Left forelimb (tissue), 1 donor: ENCODE measurements around the gene ZBTB40.

ENCODE experiments used
- DNase-seq: peaks from one replicate; pipeline ENCODE4 v3.0.0-alpha.2; 2018; ENCODE audit warnings: low spot score

ZBTB40 gene

GRCh38 chr1:22465671-22466070 is 14.0 kb downstream of the ZBTB40 start:
- no peak for DNase-seq

GRCh38 chr1:22470227-22470626 is 18.6 kb downstream of the ZBTB40 start:
- no peak for DNase-seq

DNA sequence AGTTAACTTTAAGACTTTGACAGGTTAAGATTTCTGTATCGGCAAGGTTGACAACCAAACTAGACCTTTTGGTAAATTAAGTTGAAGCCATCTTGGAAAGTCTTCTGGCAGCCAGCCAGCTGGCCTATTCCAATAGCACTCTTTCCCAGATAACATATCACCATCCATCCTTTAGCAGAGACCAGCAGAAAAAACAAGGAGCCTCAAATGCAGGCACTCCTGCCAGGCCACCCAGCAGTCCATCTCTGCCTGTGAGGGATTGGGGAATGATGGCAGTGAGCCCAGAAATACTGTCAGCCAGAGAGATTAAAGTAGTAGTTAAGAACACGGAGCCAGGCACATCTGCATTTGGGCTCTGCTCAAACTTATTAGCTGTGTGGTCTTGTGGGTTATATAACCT is 19.4 kb downstream of the ZBTB40 start:
- DNase-seq: no peak

GRCh38 chr1:22471610-22472009 is 20.0 kb downstream of the ZBTB40 start:
- DNase-seq: no peak

DNA sequence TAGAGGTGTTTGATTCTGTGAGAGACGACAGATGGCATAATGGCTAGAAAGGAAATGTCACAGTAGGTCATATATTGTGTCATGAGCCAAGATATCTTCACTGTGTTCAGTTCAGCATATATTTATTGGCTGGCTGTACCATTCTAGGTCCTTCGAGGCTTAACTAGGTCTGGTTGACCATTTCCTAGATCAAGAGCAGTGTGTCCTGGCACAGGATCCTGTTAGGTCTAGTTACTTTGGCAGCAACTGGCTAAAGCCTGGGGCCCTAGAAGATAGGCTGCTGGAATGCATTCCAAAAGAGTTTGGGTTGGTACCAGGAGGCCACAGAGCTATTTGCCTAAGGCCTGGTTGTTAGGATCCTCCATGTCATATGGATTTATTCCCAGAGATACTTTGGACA is 20.9 kb downstream of the ZBTB40 start:
- no peak for DNase-seq

DNA sequence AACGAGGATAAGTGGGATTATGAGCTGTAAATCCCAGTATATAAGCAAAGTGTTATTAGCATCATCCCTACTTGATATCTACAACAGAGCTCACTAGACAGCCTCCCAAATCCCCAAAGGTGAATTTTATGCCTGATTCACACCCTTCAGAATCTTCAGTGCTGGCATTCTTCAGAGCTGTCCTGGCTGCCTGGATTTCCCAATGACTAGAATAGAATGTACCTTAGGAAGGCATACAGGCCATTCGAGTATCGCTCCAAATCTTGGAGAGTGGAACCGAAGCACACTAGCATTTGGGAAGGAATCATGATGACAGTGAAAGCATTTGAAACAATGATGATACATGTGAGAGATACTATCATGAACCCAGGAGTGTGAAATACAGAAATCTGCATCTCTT is 22.3 kb downstream of the ZBTB40 start:
- no peak for DNase-seq

DNA sequence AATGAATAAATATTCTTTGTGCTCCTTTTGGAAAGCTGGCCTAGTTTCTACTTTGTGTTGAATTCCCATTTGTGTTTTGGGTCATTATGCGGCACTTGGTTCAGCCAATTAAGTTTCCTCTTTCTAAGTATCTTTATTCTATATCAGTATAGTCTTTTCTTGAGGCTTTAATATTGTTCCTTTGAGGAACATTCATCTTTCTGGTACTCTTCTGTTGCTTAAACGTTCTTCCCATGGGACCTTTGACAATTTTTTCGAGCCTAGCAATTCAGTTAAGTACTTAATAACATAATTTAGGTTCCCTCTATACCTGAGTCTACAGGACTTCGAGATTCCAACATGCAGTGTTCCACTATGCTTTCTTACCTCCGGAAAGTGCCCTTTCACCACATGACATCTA is 24.9 kb downstream of the ZBTB40 start:
- no peak for DNase-seq

DNA sequence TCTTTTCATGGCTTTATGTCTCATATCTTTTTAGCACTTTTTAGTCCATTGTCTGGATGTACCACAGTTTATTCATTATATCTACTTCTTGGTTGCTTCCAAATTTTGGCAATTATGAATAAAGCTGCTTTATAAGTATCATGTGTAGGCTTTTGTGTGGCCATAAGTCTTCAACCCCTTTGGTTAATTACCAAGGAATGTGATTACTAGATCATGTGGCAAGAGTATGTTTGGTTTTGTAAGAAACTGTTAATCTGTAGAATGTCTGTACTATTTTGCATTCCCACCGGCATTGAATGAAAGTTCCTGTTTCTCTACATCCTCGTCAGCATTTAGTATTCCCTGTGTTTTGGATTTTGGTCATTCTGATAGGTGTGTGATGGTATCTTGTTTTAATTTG is 31.5 kb downstream of the ZBTB40 start:
- no peak for DNase-seq

- DNase-seq: no peak
These were observed 33.2 kb downstream of the ZBTB40 start for GRCh38 chr1:22484706-22485345.

DNA sequence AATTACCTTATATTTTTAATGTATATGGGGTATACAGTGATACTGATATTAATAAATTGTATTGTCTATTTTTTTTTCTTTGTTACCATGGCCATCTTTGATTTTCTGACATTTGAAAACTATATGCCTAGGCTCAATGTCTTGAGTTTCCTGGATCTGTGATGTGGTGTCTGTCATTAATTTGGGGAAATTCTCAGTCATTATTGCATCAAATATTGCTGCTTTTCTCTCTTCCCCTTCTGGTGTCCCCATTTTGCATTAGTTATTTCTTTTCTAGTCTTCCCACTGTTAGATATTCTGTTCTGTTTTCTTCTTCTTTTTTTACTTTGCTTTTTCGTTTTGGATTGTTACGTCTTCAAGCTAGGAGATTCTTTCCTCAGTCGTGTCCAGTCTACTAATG is 33.8 kb downstream of the ZBTB40 start:
- DNase-seq: no peak

GRCh38 chr1:22487781-22488180 is 36.1 kb downstream of the ZBTB40 start:
- no peak for DNase-seq

GRCh38 chr1:22488319-22488718 is 36.7 kb downstream of the ZBTB40 start:
- no peak for DNase-seq

GRCh38 chr1:22489278-22489677 is 37.6 kb downstream of the ZBTB40 start:
- no peak for DNase-seq

- no peak for DNase-seq
These were observed 38.2 kb downstream of the ZBTB40 start for GRCh38 chr1:22489823-22490222.

GRCh38 chr1:22490309-22490708 is 38.7 kb downstream of the ZBTB40 start:
- no peak for DNase-seq

- DNase-seq: no peak
These were observed 40.5 kb downstream of the ZBTB40 start for GRCh38 chr1:22491995-22492715.

DNA sequence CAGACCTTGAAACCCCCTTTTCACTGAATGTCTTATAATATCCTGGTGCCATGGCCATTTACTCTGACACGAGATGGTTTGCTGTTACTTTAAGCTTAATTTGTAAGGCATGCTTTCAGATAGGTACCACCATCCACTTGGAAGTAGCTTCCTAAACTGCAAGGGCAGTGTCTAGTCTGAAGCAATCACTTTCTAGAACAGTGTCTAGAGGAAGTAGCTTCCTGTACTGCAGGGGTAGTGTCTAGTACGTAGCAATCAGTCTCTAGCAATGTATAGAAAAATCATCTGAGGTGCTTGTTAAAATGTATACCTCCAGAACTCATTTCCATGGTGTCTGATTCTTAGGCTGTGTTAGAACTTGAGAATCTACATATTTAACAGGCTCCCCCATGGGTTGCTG is 42.5 kb downstream of the ZBTB40 start:
- DNase-seq: no peak

DNA sequence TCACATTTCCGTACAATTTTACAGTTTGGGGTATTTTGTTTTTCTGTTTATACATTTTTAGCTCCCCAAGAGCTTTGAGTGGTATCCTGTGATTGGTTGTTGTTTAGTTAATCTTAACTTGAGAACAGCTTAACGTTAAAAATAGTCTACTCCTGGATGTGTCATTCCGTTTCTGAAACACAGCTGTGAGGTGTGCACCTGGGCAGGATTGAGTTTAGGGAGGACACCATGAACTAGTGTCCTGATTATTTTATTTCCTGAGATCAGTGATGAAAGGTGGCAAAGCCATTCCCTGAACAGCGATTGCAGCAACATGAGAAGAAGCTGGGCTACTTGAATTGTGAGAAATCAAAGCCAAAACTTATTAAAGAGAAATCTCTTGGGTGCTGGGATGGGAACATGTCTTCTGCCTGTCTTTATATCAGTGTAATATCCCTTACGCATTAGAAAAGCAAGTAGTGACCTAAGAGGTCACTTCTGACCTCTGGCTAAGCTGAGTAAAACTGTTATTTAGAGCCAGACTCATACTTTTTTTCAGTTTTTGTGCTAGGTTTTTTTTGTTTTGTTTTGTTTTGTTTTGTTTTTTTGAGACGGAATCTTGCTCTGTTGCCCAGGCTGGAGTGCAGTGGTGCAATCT is 43.4 kb downstream of the ZBTB40 start:
- DNase-seq: no peak

DNA sequence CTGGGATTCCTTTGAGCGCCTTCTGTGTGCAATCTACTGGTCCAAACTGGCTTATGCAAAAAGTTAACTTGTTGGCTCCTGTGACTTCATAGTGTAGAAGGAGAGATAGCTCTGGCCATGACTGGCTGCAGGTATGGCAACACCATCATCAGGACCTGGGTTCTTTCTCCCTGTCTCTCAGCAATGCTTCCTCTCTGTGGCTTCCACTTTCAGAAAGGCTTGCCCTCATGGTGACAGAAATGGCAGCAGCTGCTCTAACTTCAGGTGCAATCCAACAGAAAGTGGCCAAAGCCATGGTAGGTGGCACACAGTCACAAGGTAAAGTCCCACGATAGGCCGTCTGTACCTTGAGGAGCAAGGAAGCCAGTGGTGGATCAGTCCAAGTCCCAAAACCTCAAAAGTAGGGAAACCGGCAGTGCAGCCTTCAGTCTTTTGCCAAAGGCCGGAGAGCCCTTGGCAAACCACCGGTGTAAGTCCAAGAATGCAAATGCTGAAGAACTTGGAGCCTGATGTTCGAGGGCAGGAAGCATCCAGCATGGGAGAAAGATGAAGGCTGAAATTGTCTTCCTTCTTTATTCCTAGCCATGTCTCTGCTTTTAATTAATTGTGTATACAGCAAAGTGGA is 45.0 kb downstream of the ZBTB40 start:
- no peak for DNase-seq

DNA sequence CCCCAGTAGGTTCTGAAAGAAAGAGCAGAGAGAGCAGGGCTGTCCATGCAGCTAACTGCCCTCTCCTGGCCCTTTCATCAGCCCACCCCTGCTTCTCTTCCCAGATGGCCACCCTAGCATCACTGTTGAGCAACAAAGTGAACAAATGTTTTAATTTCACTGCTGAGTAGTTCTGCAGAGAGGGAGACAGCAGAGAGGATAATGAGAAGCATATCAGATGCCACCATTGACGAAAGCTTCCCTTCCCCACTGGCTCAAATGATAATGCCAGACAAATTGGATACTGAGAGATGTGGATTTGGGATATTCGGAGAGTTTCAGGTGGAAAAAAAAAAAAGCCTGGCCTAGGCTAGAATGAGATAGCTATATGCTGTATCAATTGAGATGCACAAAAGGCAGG is 46.8 kb downstream of the ZBTB40 start:
- no peak for DNase-seq

DNA sequence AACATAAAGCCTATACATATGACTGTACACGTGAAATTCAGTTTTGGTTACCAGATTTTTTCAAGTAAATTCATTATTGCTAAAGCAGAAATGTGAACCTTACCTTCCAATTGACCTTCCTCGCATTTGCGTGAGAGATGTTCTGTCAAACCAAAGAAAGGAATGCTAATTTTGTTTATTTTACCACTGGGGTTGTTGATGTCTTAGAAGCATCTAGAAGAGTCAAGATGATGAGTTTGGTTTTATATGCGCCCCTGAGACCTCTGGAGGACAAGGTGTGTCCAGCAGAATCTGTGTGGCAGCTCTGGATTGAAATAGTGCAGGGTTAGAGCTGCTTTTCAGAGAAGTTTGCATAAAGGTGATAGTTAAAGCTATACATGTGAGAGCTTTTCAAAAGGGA is 48.4 kb downstream of the ZBTB40 start:
- no peak for DNase-seq

DNA sequence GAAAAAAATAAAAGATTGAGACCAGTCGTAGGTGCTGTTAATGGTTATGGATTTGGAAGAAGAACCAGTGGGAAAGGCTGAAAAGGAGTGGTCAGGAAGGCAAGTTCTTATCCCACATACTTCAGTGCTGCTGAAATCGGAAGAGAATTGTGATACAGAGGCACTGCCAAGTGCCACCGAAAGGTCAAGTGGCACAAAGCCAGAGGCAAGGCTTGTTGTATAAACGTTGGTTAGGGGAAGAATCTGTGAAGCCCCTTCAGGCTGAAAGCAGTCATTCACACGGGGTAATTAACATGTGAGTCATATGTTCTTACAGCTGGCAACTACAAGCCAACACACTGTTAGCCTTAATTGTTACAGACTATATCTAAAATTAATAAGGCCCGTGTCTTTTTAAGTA is 48.8 kb downstream of the ZBTB40 start:
- no peak for DNase-seq

DNA sequence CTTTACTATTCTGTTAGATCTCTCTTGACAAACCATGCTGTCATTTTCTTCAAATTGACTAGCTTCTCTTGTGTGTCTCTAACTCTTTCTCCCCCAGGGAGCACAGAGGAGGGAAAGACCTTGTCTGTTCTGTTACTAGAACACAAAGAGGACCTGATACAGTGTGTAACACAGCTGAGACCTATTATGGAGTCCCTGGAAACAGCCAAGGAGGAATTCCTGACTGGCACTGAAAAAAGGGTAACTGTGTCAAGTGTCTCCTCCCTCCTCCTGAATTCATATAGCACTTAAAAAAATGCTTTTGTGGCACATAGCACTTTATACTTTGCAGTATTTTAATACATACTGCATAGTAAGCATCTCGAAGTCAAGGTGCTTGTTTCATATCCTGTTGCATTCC is 50.6 kb downstream of the ZBTB40 start:
- no peak for DNase-seq
